Gastrocnemius medialis (tissue), 4 donors: Measurements from ENCODE around the gene PLAC1.

ENCODE experiments used
- CTCF ChIP-seq, 5 experiments: fragments of 450-650 bp in 3 of 5; fragments of 200-600 bp in 2 of 5; sonication (generic) in 2 of 5; IDR thresholded peaks in 4 of 5; conservative IDR thresholded peaks in 1 of 5; 1 replicate in 4 of 5; 2 replicates in 1 of 5; pipeline ENCODE4 v1.5.1; 2016 to 2019; ENCODE audit warnings: antibody characterized with exemption in 5 of 5, mild to moderate bottlenecking in 3 of 5, moderate library complexity in 3 of 5
- POLR2A ChIP-seq, 2 donors: fragments of 450-650 bp; IDR thresholded peaks; one replicate each; pipeline ENCODE4 v1.6.1; 2017; ENCODE audit warnings: antibody characterized with exemption in 2 of 2, mild to moderate bottlenecking in 2 of 2, moderate library complexity in 2 of 2

- no peak for TF ChIP-seq CTCF (IDR thresholded peaks at IDR 0.05 in 4 of 5, conservative IDR thresholded peaks at IDR 0.05 in 1 of 5)
- no peak for TF ChIP-seq POLR2A (IDR thresholded peaks at IDR 0.05)
These were observed 87.4 kb downstream of the PLAC1 start for GRCh38 chrX:134570899-134571298.
